Measurements from ENCODE around the gene DRICH1. TPM values are rescaled to one million over a fixed set of nuclear protein-coding genes. Genes with fewer than 3 reads are reported as not detected.
"Not testable (repeated sequence)": the region's sequence is repeated elsewhere in the genome, so short reads cannot be mapped to it uniquely, and the experiment has no call there.

Gene DRICH1
- total and polyA plus RNA-seq, 2 of the 8 experiments (the other 6 are each of a cell fraction or from before 2014, with no cell fraction given): 0.21 to 0.28 TPM

- TF ChIP-seq ZNF274 (IDR thresholded peaks at IDR 0.05; ENCODE audit: borderline replicate concordance, extremely low read depth, low read length): no peak
- no peak for TF ChIP-seq SIX5 (IDR thresholded peaks at IDR 0.05; ENCODE audit: low read depth, low read length)
- TF ChIP-seq KDM4A (IDR thresholded peaks at IDR 0.05; ENCODE audit: low read depth, low read length, severe bottlenecking): no peak
- no peak for TF ChIP-seq SP4 (IDR thresholded peaks at IDR 0.05; ENCODE audit: low read length)
- TF ChIP-seq FOSL1 (IDR thresholded peaks at IDR 0.05; ENCODE audit: insufficient read depth, low read depth, low read length): no peak
These were observed 43.6 kb upstream of the DRICH1 start (continued) for GRCh38 chr22:23675502-23676415.

DNA sequence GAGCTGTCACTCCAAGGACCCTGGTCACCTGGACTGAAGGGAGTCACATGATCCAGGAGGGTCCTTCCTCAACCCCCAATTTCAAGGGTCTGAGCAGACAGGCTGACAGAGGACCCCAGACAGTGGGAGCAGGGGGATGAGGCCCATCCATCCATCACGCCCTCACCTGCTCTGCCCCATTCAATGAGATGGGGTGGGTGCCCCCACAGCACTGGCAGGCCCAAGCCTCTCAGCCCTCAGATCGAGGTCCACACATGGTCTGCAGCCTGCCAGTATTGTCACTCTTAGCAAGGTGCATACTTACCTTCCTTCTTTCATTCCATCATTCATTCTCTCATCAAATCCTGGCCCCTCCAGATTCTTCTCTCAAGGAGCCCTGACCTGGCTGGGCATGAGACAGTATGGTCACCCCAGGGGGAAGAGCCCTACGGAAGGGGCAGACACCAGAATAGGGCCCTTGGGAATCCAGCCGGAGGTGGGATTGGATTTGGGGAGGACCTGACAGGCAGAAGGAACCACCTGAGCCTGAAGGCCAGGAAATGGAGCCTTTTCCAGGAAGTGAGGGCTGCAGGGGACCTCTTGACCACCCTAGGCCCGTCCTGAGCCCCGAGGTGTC lies 42.9 kb upstream of the DRICH1 start:
- H3K79me1 ChIP-seq (ENCODE audit: low read depth, low read length); H2BK15ac ChIP-seq (ENCODE audit: low read length); H2BK120ac ChIP-seq (replicated peaks; ENCODE audit: low read depth, low read length); H3K4ac ChIP-seq (replicated peaks; ENCODE audit: insufficient read length, low read depth, low read length); H3K4me1 ChIP-seq (replicated peaks in 1 of 4; ENCODE audit: control insufficient read depth in 3 of 4, insufficient read depth in 4 of 4, low read length in 3 of 4); H4K91ac ChIP-seq (replicated peaks; ENCODE audit: insufficient read length, low read length); H3K4me3 ChIP-seq (ENCODE audit: extremely low read depth in 1 of 4, insufficient read depth in 2 of 4, low read depth in 3 of 4, low read length in 4 of 4); H3K18ac ChIP-seq (ENCODE audit: extremely low read depth, low read length); H3K23me2 ChIP-seq (ENCODE audit: low read depth, low read length); H3K14ac ChIP-seq (ENCODE audit: insufficient read length); FAIRE-seq; H4K20me1 ChIP-seq (replicated peaks in 1 of 2; ENCODE audit: control insufficient read depth in 1 of 2, insufficient read depth in 2 of 2, low read length in 2 of 2); H3K9me3 ChIP-seq (ENCODE audit: insufficient read depth in 2 of 2, low read depth in 1 of 2, low read length in 1 of 2); H3K79me2 ChIP-seq (ENCODE audit: control insufficient read depth in 1 of 2, insufficient read depth in 2 of 2, low read length in 2 of 2); H2AFZ ChIP-seq (ENCODE audit: low read length); H3K4me2 ChIP-seq (ENCODE audit: insufficient read depth in 1 of 2, low read depth in 2 of 2, low read length in 2 of 2); H3K56ac ChIP-seq (replicated peaks; ENCODE audit: insufficient read length, low read depth, low read length); H2BK5ac ChIP-seq (ENCODE audit: low read depth, low read length); H3K36me3 ChIP-seq (ENCODE audit: control insufficient read depth in 2 of 4, insufficient read depth in 4 of 4, low read length in 3 of 4); H4K5ac ChIP-seq (ENCODE audit: insufficient read length, low read depth, low read length); H3K9ac ChIP-seq (replicated peaks in 1 of 4; ENCODE audit: extremely low read depth in 1 of 4, low read depth in 3 of 4, low read length in 3 of 4); H3K23ac ChIP-seq (ENCODE audit: insufficient read length); CTCF ChIA-PET (ENCODE audit: partially characterized antibody); H2AK5ac ChIP-seq (ENCODE audit: low read depth, low read length); H2BK20ac ChIP-seq (ENCODE audit: low read length); H3K27ac ChIP-seq (ENCODE audit: low read depth, low read length); H2BK12ac ChIP-seq (ENCODE audit: low read depth, low read length); H4K8ac ChIP-seq (ENCODE audit: extremely low read depth, insufficient read depth, low read length); H3K27me3 ChIP-seq (replicated peaks in 1 of 4; ENCODE audit: control insufficient read depth in 3 of 4, extremely low read depth in 1 of 4, insufficient read depth in 3 of 4, low read length in 3 of 4); DNase-seq (ENCODE audit: low read depth in 1 of 2, low spot score in 2 of 2): not testable (repeated sequence)
- POLR2A ChIA-PET (ENCODE audit: partially characterized antibody): interaction anchor here (0.6 kb wide), 1 partner anchor 62 kb away, joined by 3 read pairs; no protein-coding TSS in a partner anchor
- WGBS, 2 experiments (ENCODE audit: extremely low coverage in 1 of 2, insufficient coverage in 1 of 2, insufficient read length in 1 of 2, insufficient replicate concordance in 2 of 2, low coverage in 1 of 2, low lambda C conversion rate in 2 of 2, missing lambda C conversion rate in 1 of 2): 88% methylated on average over 6 of the region's 6 CpGs; no CpG with 5 or more reads in 1 of the 2 experiments

All from H1 (cell line).